ENCODE measurements around the gene LYRM4.

The LYRM4 gene

GRCh38 chr6:5287205-5287965 is 26.6 kb upstream of the LYRM4 start:
- H3K36me3 ChIP-seq = no peaks in the 10 kb centered on the region
- H3K27me3 ChIP-seq = no peaks in the 10 kb centered on the region
- H3K27ac ChIP-seq = no peak overlapping the region
- H3K9me3 ChIP-seq = no peaks in the 10 kb centered on the region
- TF ChIP-seq, protein P1, sequence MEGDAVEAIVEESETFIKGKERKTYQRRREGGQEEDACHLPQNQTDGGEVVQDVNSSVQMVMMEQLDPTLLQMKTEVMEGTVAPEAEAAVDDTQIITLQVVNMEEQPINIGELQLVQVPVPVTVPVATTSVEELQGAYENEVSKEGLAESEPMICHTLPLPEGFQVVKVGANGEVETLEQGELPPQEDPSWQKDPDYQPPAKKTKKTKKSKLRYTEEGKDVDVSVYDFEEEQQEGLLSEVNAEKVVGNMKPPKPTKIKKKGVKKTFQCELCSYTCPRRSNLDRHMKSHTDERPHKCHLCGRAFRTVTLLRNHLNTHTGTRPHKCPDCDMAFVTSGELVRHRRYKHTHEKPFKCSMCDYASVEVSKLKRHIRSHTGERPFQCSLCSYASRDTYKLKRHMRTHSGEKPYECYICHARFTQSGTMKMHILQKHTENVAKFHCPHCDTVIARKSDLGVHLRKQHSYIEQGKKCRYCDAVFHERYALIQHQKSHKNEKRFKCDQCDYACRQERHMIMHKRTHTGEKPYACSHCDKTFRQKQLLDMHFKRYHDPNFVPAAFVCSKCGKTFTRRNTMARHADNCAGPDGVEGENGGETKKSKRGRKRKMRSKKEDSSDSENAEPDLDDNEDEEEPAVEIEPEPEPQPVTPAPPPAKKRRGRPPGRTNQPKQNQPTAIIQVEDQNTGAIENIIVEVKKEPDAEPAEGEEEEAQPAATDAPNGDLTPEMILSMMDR (IDR thresholded peaks at IDR 0.05) = no peak
- H3K4me3 ChIP-seq (ENCODE audit: low read depth in 1 of 2, low read length in 1 of 2) = no peak overlapping the region
- peaks cover 2 to 5% of the 10 kb centered on the region in 2 experiments for H3K4me1 ChIP-seq (ENCODE audit: control insufficient read depth in 1 of 2, insufficient read depth in 1 of 2, low read depth in 1 of 2, low read length in 1 of 2)

DNA sequence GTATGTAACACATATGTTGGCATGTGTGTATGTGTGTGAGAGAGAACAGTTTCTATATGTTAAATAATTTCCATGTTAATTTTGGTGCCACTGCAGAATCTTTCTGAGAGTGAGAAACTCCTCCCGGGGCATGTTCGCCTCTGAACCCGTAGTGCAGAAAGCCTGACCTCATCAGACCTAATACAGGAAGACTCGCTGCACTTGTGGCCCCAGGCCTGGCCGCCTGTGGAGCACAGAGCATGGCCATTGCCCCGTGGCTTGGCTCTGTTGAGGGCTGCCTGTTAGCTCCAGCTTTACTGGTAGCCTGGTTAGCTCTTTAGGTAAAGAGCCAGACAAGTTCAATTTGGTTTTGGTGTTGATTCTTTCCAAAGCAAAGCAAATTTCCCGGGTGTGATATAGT is 26.0 kb upstream of the LYRM4 start:
- TF ChIP-seq, protein P1 (IDR thresholded peaks at IDR 0.05) = no peak
- Histone ChIP-seq H3K27me3 (no peaks in the 10 kb centered on the region), H3K36me3 (no peaks in the 10 kb centered on the region), H3K4me1 (ENCODE audit: control insufficient read depth in 1 of 2, insufficient read depth in 1 of 2, low read depth in 1 of 2, low read length in 1 of 2) (peaks cover 8 to 11% of the 10 kb centered on the region in 2 experiments), H3K9me3 (no peaks in the 10 kb centered on the region), H3K27ac (no peak overlapping the region), H3K4me3 (ENCODE audit: low read depth in 1 of 2, low read length in 1 of 2) (no peak overlapping the region)

GRCh38 chr6:5285526-5285925 is 24.8 kb upstream of the LYRM4 start:
- Histone ChIP-seq H3K27ac (no peak overlapping the region), H3K27me3 (no peaks in the 10 kb centered on the region), H3K36me3 (no peaks in the 10 kb centered on the region), H3K9me3 (no peaks in the 10 kb centered on the region), H3K4me3 (ENCODE audit: low read depth in 1 of 2, low read length in 1 of 2) (no peak overlapping the region), H3K4me1 (ENCODE audit: control insufficient read depth in 1 of 2, insufficient read depth in 1 of 2, low read depth in 1 of 2, low read length in 1 of 2) (peaks cover 18 to 24% of the 10 kb centered on the region in 2 experiments)
- TF ChIP-seq, protein P1 (IDR thresholded peaks at IDR 0.05) = no peak

DNA sequence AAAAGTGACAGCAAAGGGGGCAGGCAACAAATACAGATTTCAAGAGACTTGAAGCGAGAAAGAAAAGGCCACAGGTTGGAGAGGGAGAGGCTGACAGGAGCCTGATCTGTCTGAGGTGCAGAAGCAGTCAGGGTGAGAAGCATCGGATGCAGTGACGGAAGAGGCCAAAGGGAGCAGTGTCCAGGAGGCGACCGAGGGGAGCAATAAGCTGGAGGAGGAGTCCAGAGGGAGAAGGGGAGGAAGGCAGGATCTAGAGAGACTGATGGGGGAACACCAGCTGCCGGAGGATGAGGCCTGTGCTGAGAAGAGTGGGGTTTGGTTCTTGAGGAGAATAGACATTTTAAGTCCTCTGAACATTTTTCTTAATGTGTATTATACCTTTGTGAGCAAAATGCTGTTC is 24.3 kb upstream of the LYRM4 start:
- Histone ChIP-seq H3K9me3 (no peaks in the 10 kb centered on the region), H3K4me1 (ENCODE audit: control insufficient read depth in 1 of 2, insufficient read depth in 1 of 2, low read depth in 1 of 2, low read length in 1 of 2) (peaks cover 22 to 28% of the 10 kb centered on the region in 2 experiments), H3K27ac (no peak overlapping the region), H3K27me3 (no peaks in the 10 kb centered on the region), H3K36me3 (no peaks in the 10 kb centered on the region), H3K4me3 (ENCODE audit: low read depth in 1 of 2, low read length in 1 of 2) (no peak overlapping the region)
- TF ChIP-seq, protein P1 (IDR thresholded peaks at IDR 0.05) = no peak

- H3K27ac ChIP-seq = no peak overlapping the region
- peaks cover 25 to 29% of the 10 kb centered on the region in 2 experiments for H3K4me1 ChIP-seq (ENCODE audit: control insufficient read depth in 1 of 2, insufficient read depth in 1 of 2, low read depth in 1 of 2, low read length in 1 of 2)
- H3K27me3 ChIP-seq = no peaks in the 10 kb centered on the region
- no peaks in the 10 kb centered on the region for H3K36me3 ChIP-seq
- TF ChIP-seq, protein P1 (IDR thresholded peaks at IDR 0.05) = no peak
- H3K9me3 ChIP-seq = no peaks in the 10 kb centered on the region
- no peak overlapping the region for H3K4me3 ChIP-seq (ENCODE audit: low read depth in 1 of 2, low read length in 1 of 2)
These were observed 21.5 kb upstream of the LYRM4 start for GRCh38 chr6:5282191-5282623.
